GM12878 (cell line): ENCODE measurements around the gene PSMC3IP. TPM values are rescaled to one million over a fixed set of nuclear protein-coding genes. Genes with fewer than 3 reads are reported as not detected.

Source experiments
- BACH1 ChIP-seq: fragments of 450-650 bp; IDR thresholded peaks from 2 replicates; pipeline ENCODE4 v1.6.1; 2017; ENCODE audit warnings: mild to moderate bottlenecking, borderline replicate concordance
- BCL11A ChIP-seq: IDR thresholded peaks from 2 replicates; pipeline ENCODE4 v1.6.1; 2011; ENCODE audit warnings: low read depth, low read length
- CUX1 ChIP-seq: IDR thresholded peaks from 2 replicates; pipeline ENCODE4 v1.6.1; 2012; ENCODE audit warnings: improper control_type of control experiment, low read depth, low read length; ENCODE audit not compliant: insufficient replicate concordance
- EGR1 ChIP-seq, 2 experiments: IDR thresholded peaks; 1 replicate in 1 of 2; 2 replicates in 1 of 2; pipeline ENCODE4 v1.6.1; 2011 to 2012; ENCODE audit warnings: low read depth in 2 of 2, low read length in 2 of 2, borderline replicate concordance in 1 of 2, mild to moderate bottlenecking in 1 of 2, moderate library complexity in 1 of 2
- HSF1 ChIP-seq: fragments of 150-350 bp; IDR thresholded peaks from 2 replicates; pipeline ENCODE4 v1.6.1; 2014; ENCODE audit warnings: mild to moderate bottlenecking, low read depth, low read length
- MEF2B ChIP-seq: fragments of 450-650 bp; IDR thresholded peaks from 2 replicates; pipeline ENCODE4 v1.6.1; 2018; ENCODE audit warnings: mild to moderate bottlenecking, moderate library complexity; ENCODE audit not compliant: partially characterized antibody, poor library complexity, severe bottlenecking
- PML ChIP-seq: IDR thresholded peaks from 2 replicates; pipeline ENCODE4 v1.6.1; 2012; ENCODE audit warnings: low read length, inconsistent platforms
- POLR2AphosphoS5 ChIP-seq: IDR thresholded peaks from 2 replicates; pipeline ENCODE4 v1.6.1; 2011; ENCODE audit warnings: mild to moderate bottlenecking, low read length, inconsistent platforms
- PRDM15 ChIP-seq: fragments of 450-650 bp; formaldehyde crosslinking; IDR thresholded peaks from 2 replicates; pipeline ENCODE4 v1.4.0; 2020; ENCODE audit warnings: mild to moderate bottlenecking, moderate library complexity
- STAT1 ChIP-seq: fragments of 450-650 bp; conservative IDR thresholded peaks from 2 replicates; pipeline ENCODE4 v1.6.1; 2014; ENCODE audit warnings: antibody characterized with exemption, mild to moderate bottlenecking
- SUPT20H ChIP-seq: IDR thresholded peaks from 2 replicates; pipeline ENCODE4 v1.6.1; 2011; ENCODE audit warnings: low read depth, mild to moderate bottlenecking, low read length, moderate library complexity, borderline replicate concordance; ENCODE audit not compliant: control insufficient read depth
- ZNF217 ChIP-seq: fragments of 450-650 bp; IDR thresholded peaks from 2 replicates; pipeline ENCODE4 v1.6.1; 2017; ENCODE audit warnings: antibody characterized with exemption, mild to moderate bottlenecking
- ZNF622 ChIP-seq: fragments of 450-650 bp; IDR thresholded peaks from 2 replicates; pipeline ENCODE4 v1.6.1; 2017; ENCODE audit warnings: mild to moderate bottlenecking, inconsistent platforms
- ZNF687 ChIP-seq: fragments of 450-650 bp; IDR thresholded peaks from 2 replicates; pipeline ENCODE4 v1.6.1; 2017; ENCODE audit warnings: mild to moderate bottlenecking, moderate library complexity
- polyA plus RNA-seq, 11 experiments: library from polyadenylated mRNA; depleted of rRNA in 4 of 11; unstranded in 6 of 11; stranded (reverse) in 5 of 11; fragments of >200 nt; fragmentation: Nextera tagmentation in 4 of 11; fragmentation: Illumina TruSeq in 1 of 11; extraction: Ambion mirVana in 4 of 11; extraction: Trizol in 1 of 11; gene quantifications; 1 replicate in 1 of 11; 2 replicates in 10 of 11; pipeline versions ENCODE4 v1.2.1 to v1.2.3, GENCODE V29; 2011 to 2016; ENCODE audit warnings: inconsistent platforms in 2 of 11, missing spikeins in 2 of 11, low read depth in 1 of 11
- total RNA-seq, 4 experiments: library from RNA; depleted of rRNA in 3 of 4; stranded (reverse); fragments of >200 nt in 3 of 4; fragmentation: Illumina TruSeq in 1 of 4; extraction: Trizol in 1 of 4; gene quantifications; 2 replicates each; pipeline versions ENCODE4 v1.2.1 to v1.2.3, GENCODE V29; 2013 to 2021

PSMC3IP gene
- total and polyA plus RNA-seq, 10 of the 15 experiments (the other 5 are each of a cell fraction or from before 2014, with no cell fraction given) = 6.8 to 34.5 (median 17.7) TPM

GRCh38 chr17:42548070-42548837 lies 29.3 kb downstream of the PSMC3IP start (continued):
- no peak for TF ChIP-seq CUX1
- peak; percentile 77 for TF ChIP-seq MEF2B
- no peak for TF ChIP-seq BCL11A
- peak in 1 of 2 experiments; percentile 98; a peak in 2 of 3 replicates for TF ChIP-seq EGR1 (IDR thresholded peaks at IDR 0.05; ENCODE audit: borderline replicate concordance in 1 of 2, low read depth in 2 of 2, low read length in 2 of 2)
- TF ChIP-seq SUPT20H = no peak
- TF ChIP-seq STAT1 = no peak
- no peak for TF ChIP-seq PRDM15 (CRISPR knock-in tag)
- peak; percentile 68 for TF ChIP-seq BACH1
- no peak for TF ChIP-seq ZNF217
- no peak for TF ChIP-seq PML
- TF ChIP-seq ZNF687 = no peak; the same call in 1 of the 2 replicates
- TF ChIP-seq HSF1 = no peak
- no peak for TF ChIP-seq POLR2AphosphoS5
- no peak for TF ChIP-seq ZNF622
